Panc1 (cell line): Measurements from ENCODE around the gene MYH16. TPM values are rescaled to one million over a fixed set of nuclear protein-coding genes. Genes with fewer than 3 reads are reported as not detected.

Source experiments
- ATAC-seq: fragments of 200-7000 bp; cut with Tn5 transposase; 2 replicates; pipeline ENCODE4 v1.9.1; 2020; ENCODE audit warnings: mild to moderate bottlenecking, moderate library complexity
- BruUV-seq: library from RNA; stranded (reverse); fragments of 400-500 nt; replicated peaks from 2 replicates; lab custom pipeline; 2021; lab: Mats Ljungman, UMichigan
- CTCF ChIA-PET: fragments of 300-600 bp; sonication (Branson Sonifier 250); formaldehyde crosslinking; loops from one replicate; lab custom pipeline; 2022; ENCODE audit warnings: antibody characterized with exemption; lab: Charles Lee
- POLR2A ChIA-PET: fragments of 300-600 bp; sonication (Branson Sonifier 250); formaldehyde crosslinking; loops from one replicate; lab custom pipeline; 2022; ENCODE audit warnings: antibody characterized with exemption; lab: Charles Lee
- DNase-seq: peaks from one replicate; pipeline ENCODE4 v3.0.0-alpha.2; 2010; ENCODE audit warnings: low read depth, low spot score
- H3K27ac ChIP-seq: 2 replicates; pipeline ENCODE4 v1.5.1; 2011; ENCODE audit warnings: mild to moderate bottlenecking, low read length, inconsistent platforms
- H3K27me3 ChIP-seq: fragments of 200-500 bp; sonication (Bioruptor generic); 2 replicates; pipeline ENCODE4 v1.6.0; 2014; ENCODE audit warnings: low read length, inconsistent platforms; ENCODE audit not compliant: control insufficient read depth, insufficient read depth
- H3K36me3 ChIP-seq: fragments of 200-500 bp; sonication (Bioruptor generic); 2 replicates; pipeline ENCODE4 v1.5.1; 2014; ENCODE audit warnings: inconsistent platforms, mild to moderate bottlenecking, low read length, moderate library complexity; ENCODE audit not compliant: control insufficient read depth, insufficient read depth
- H3K4me1 ChIP-seq: 2 replicates; pipeline ENCODE4 v1.5.1; 2011; ENCODE audit warnings: inconsistent platforms, mild to moderate bottlenecking, low read length, moderate library complexity; ENCODE audit not compliant: control insufficient read depth, insufficient read depth
- H3K4me3 ChIP-seq, 2 experiments: 2 replicates each; pipeline ENCODE4 v1.5.1; 2011 to 2012; ENCODE audit warnings: low read depth in 2 of 2, low read length in 2 of 2, mild to moderate bottlenecking in 2 of 2, inconsistent platforms in 1 of 2, moderate library complexity in 1 of 2
- H3K9me3 ChIP-seq: fragments of 200-500 bp; sonication (Bioruptor generic); 2 replicates; pipeline ENCODE4 v1.5.1; 2014; ENCODE audit warnings: low read depth, mild to moderate bottlenecking, inconsistent platforms, low read length, moderate library complexity; ENCODE audit not compliant: control insufficient read depth, insufficient read depth
- CTCF ChIP-seq: fragments of 450-650 bp; IDR thresholded peaks from 2 replicates; pipeline ENCODE4 v1.5.1; 2017; ENCODE audit warnings: mild to moderate bottlenecking
- POLR2AphosphoS5 ChIP-seq: IDR thresholded peaks from 2 replicates; pipeline ENCODE4 v1.6.1; 2012; ENCODE audit warnings: mild to moderate bottlenecking, low read depth, low read length, moderate library complexity
- SIN3A ChIP-seq: IDR thresholded peaks from 2 replicates; pipeline ENCODE4 v1.6.1; 2012; ENCODE audit warnings: low read depth, mild to moderate bottlenecking, low read length, moderate library complexity, borderline replicate concordance; ENCODE audit not compliant: insufficient read depth
- TCF7L2 ChIP-seq: IDR thresholded peaks from 2 replicates; pipeline ENCODE4 v1.6.1; 2011; ENCODE audit warnings: mild to moderate bottlenecking, low read depth, low read length, inconsistent platforms
- in situ Hi-C: cut with HindIII; loops from 2 replicates; pipeline ENCODE4 v1.10.0; 2016; ENCODE audit warnings: low sequenced_read_pairs, low pct_unique_long_range_greater_than_20kb
- intact Hi-C: fragments of 100-400 bp; cut with micrococcal nuclease; formaldehyde crosslinking; loops from one replicate; pipeline ENCODE4 v1.10.0; 2022; ENCODE audit not compliant: unreplicated experiment
- total RNA-seq: library from RNA; stranded (reverse); gene quantifications from one replicate; pipeline ENCODE4 v1.2.1, GENCODE V29; 2021; ENCODE audit not compliant: unreplicated experiment
- TF ChIP-seq, protein P1 (sequence below), 2 experiments: IDR thresholded peaks; 2 replicates each; pipeline ENCODE4 v1.6.1; 2011 to 2012; ENCODE audit warnings: low read depth in 2 of 2, control low read depth in 1 of 2, low read length in 1 of 2, mild to moderate bottlenecking in 1 of 2, moderate library complexity in 1 of 2; ENCODE audit not compliant: insufficient read depth in 1 of 2

Gene MYH16
- total RNA-seq, 1 experiment from 2014 or later: 0.23 TPM

DNA sequence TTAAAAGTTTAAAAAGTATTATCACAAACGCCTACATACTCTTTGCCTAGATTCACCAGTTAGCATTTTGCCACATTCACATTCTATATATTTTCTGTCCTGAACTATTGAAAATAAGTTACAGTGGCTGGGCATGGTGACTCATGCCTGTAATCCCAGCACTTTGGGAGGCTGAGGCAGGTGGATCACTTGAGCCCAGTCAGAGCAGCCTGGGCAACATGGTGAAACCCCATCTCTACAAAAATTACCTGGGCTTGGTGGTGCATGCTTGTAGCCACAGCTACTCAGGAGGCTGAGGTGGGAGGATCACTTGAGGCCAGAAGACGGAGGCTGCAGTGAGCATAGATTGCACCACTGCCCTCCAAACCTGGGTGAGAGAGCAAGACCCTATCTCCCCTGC, 58.4 kb downstream of the MYH16 start:
- TF ChIP-seq, protein P1, sequence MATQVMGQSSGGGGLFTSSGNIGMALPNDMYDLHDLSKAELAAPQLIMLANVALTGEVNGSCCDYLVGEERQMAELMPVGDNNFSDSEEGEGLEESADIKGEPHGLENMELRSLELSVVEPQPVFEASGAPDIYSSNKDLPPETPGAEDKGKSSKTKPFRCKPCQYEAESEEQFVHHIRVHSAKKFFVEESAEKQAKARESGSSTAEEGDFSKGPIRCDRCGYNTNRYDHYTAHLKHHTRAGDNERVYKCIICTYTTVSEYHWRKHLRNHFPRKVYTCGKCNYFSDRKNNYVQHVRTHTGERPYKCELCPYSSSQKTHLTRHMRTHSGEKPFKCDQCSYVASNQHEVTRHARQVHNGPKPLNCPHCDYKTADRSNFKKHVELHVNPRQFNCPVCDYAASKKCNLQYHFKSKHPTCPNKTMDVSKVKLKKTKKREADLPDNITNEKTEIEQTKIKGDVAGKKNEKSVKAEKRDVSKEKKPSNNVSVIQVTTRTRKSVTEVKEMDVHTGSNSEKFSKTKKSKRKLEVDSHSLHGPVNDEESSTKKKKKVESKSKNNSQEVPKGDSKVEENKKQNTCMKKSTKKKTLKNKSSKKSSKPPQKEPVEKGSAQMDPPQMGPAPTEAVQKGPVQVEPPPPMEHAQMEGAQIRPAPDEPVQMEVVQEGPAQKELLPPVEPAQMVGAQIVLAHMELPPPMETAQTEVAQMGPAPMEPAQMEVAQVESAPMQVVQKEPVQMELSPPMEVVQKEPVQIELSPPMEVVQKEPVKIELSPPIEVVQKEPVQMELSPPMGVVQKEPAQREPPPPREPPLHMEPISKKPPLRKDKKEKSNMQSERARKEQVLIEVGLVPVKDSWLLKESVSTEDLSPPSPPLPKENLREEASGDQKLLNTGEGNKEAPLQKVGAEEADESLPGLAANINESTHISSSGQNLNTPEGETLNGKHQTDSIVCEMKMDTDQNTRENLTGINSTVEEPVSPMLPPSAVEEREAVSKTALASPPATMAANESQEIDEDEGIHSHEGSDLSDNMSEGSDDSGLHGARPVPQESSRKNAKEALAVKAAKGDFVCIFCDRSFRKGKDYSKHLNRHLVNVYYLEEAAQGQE (IDR thresholded peaks at IDR 0.05; ENCODE audit: insufficient read depth in 1 of 2, low read depth in 2 of 2, low read length in 1 of 2): no peak
- TF ChIP-seq TCF7L2: no peak
- TF ChIP-seq POLR2AphosphoS5: no peak
- H3K36me3 ChIP-seq: peaks cover 7% of the 10 kb centered on the region; the same call in 1 of the 2 replicates
- H3K9me3 ChIP-seq: no peaks in the 10 kb centered on the region
- ATAC-seq (no peak), DNase-seq (no peak)
- BruUV-seq: no TSS peak
- no peaks in the 10 kb centered on the region for H3K27me3 ChIP-seq
- ChIA-PET CTCF (no interaction called here), POLR2A (no interaction called here)
- no peak overlapping the region for H3K4me3 ChIP-seq
- peaks cover 17% of the 10 kb centered on the region for H3K4me1 ChIP-seq
- in situ Hi-C loops: no loop called here
- no peak overlapping the region for H3K27ac ChIP-seq
- intact Hi-C loops: no loop called here

DNA sequence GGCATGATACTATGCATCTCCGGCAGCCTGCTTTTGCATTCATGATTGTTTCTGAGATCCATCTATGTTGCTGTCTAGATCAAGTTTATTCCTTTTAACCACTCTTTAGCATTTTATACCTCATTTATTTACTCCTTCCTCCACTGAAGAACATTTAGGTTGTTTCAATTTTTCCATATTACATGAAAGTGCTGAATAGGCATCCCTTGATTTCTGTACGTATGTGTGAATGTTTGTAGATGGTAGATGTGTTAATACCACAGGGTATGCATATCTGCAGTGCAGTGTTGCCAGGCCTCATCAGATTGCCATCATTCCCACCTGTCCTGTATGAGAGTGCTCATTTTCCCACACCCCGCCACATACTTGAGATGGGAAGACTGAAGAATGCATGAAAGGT, 67.0 kb downstream of the MYH16 start:
- Histone ChIP-seq H3K4me1 (no peaks in the 10 kb centered on the region), H3K27ac (no peak overlapping the region), H3K27me3 (no peaks in the 10 kb centered on the region), H3K9me3 (no peaks in the 10 kb centered on the region), H3K4me3 (no peak overlapping the region), H3K36me3 (peaks cover 28% of the 10 kb centered on the region)
- in situ Hi-C loops (no loop called here), intact Hi-C loops (no loop called here)
- TF ChIP-seq SIN3A (no peak), POLR2AphosphoS5 (no peak), CTCF (no peak), TCF7L2 (no peak)
- TF ChIP-seq, protein P1 (IDR thresholded peaks at IDR 0.05; ENCODE audit: insufficient read depth in 1 of 2, low read depth in 2 of 2, low read length in 1 of 2): no peak
- no peak for DNase-seq
- ChIA-PET POLR2A (interaction anchor here (0.5 kb wide), 1 partner anchor 11 kb away, joined by 5 read pairs; no protein-coding TSS in a partner anchor), CTCF (interaction anchor here (0.6 kb wide), 1 partner anchor 10 kb away, joined by 3 read pairs; no protein-coding TSS in a partner anchor)
- ATAC-seq: no peak
- BruUV-seq: no TSS peak
